H1 (cell line): Measurements from ENCODE around the gene CMSS1. TPM values are rescaled to one million over a fixed set of nuclear protein-coding genes. Genes with fewer than 3 reads are reported as not detected.

Experiments
- CHD1 ChIP-seq: IDR thresholded peaks from 2 replicates; pipeline ENCODE4 v1.6.1; 2012; ENCODE audit warnings: low read depth, low read length, improper control_type of control experiment
- E2F6 ChIP-seq: IDR thresholded peaks from 2 replicates; pipeline ENCODE4 v1.6.1; 2012; ENCODE audit warnings: inconsistent platforms
- GTF2F1 ChIP-seq: IDR thresholded peaks from 2 replicates; pipeline ENCODE4 v1.6.1; 2012; ENCODE audit warnings: low read depth, low read length, improper control_type of control experiment, borderline replicate concordance
- polyA plus RNA-seq, 7 experiments: library from polyadenylated mRNA; depleted of rRNA in 3 of 7; stranded (reverse) in 5 of 7; unstranded in 2 of 7; fragments of >200 nt in 5 of 7; fragments of 200-250 nt in 2 of 7; gene quantifications; 1 replicate in 5 of 7; 2 replicates in 1 of 7; 4 replicates in 1 of 7; pipeline versions ENCODE4 v1.2.1 to v1.2.3, GENCODE V29; 2011 to 2013; ENCODE audit warnings: missing spikeins in 2 of 7, mixed read lengths in 2 of 7
- total RNA-seq: library from RNA; stranded (reverse); fragmentation: NEBNext Ultra II Directional; extraction: Animal tissue kit (Norgen Biotek cat#: 25700); gene quantifications from 2 replicates; pipeline ENCODE4 v1.2.1, GENCODE V29; 2021

CMSS1 gene
- total and polyA plus RNA-seq, 2 of the 8 experiments (the other 6 are each of a cell fraction or from before 2014, with no cell fraction given): 15.2 to 75.1 TPM

GRCh38 chr3:99911433-99911832 lies 93.8 kb downstream of the CMSS1 start (continued):
- no peak for TF ChIP-seq CHD1
- no peak for TF ChIP-seq E2F6
- no peak for TF ChIP-seq GTF2F1
